Right kidney (tissue), 1 donor: Measurements from ENCODE around the gene MISP.

Experiments used
- DNase-seq: peaks from one replicate; pipeline ENCODE4 v3.0.0-alpha.2; 2016

Gene MISP

GRCh38 chr19:797528-798414 lies 46.9 kb downstream of the MISP start:
- DNase-seq = peak; percentile 67

GRCh38 chr19:798415-799075 lies 47.6 kb downstream of the MISP start:
- DNase-seq = peak; percentile 67

GRCh38 chr19:799076-799881 lies 48.4 kb downstream of the MISP start:
- DNase-seq = no peak

GRCh38 chr19:800360-801029 lies 49.6 kb downstream of the MISP start:
- no peak for DNase-seq

GRCh38 chr19:801030-801860 lies 50.3 kb downstream of the MISP start:
- DNase-seq = peak; percentile 53

GRCh38 chr19:801861-802497 lies 51.1 kb downstream of the MISP start:
- no peak for DNase-seq

- DNase-seq = peak; percentile 61
Measured at GRCh38 chr19:802498-803098, 51.7 kb downstream of the MISP start.

- no peak for DNase-seq
Measured at GRCh38 chr19:803099-803561, 52.2 kb downstream of the MISP start.

- no peak for DNase-seq
Measured at GRCh38 chr19:803686-804418, 52.9 kb downstream of the MISP start.

- no peak for DNase-seq
Measured at GRCh38 chr19:804419-805165, 53.7 kb downstream of the MISP start.

GRCh38 chr19:805166-805551 lies 54.2 kb downstream of the MISP start:
- no peak for DNase-seq

GRCh38 chr19:805600-806550 lies 55.0 kb downstream of the MISP start:
- no peak for DNase-seq

GRCh38 chr19:806815-807421 lies 56.0 kb downstream of the MISP start:
- no peak for DNase-seq

- DNase-seq = no peak
Measured at GRCh38 chr19:807627-808422, 56.9 kb downstream of the MISP start.

- no peak for DNase-seq
Measured at GRCh38 chr19:808423-808775, 57.5 kb downstream of the MISP start.

GRCh38 chr19:810077-810855 lies 59.4 kb downstream of the MISP start:
- no peak for DNase-seq
